ENCODE measurements around the gene PACSIN1. TPM values are rescaled to one million over a fixed set of nuclear protein-coding genes. Genes with fewer than 3 reads are reported as not detected.

PACSIN1 gene
- total RNA-seq, 1 experiment from 2014 or later, result 5.0 TPM

DNA sequence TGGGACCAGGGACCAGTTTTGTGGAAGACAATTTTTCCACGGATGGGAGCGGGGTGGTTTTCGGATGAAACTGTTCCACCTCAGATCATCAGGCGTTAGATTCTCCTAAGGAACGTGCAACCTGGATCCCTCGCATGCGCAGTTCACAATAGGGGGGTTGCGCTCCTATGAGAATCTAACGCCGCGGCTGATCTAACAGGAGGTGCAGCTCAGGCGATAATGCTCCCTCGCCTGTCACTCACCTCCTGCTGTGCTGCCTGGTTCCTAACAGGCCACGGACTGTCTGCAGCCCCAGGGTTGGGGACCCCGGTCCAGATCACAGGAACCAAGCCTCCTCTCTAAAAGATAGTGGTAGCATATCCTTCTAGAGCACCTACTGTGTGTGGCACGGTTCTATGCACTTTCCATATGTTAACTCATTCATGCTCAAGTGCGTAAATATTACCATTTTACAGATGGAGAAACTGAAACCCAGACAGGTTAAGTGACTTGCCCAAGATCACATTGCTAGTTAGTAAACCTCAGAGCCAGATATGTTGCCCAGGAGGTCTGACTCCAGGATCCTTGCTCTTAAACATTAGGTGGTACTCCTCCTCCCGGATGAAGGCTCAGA, 65.0 kb downstream of the PACSIN1 start:
- H3K27me3 ChIP-seq (ENCODE audit: insufficient read depth, low read length), result no peaks in the 10 kb centered on the region
- no peaks in the 10 kb centered on the region for H3K9me3 ChIP-seq (ENCODE audit: control insufficient read depth in 1 of 2, insufficient read depth in 1 of 2, low read depth in 1 of 2, low read length in 2 of 2)
- H3K4me1 ChIP-seq (ENCODE audit: control insufficient read depth in 1 of 2, insufficient read depth in 2 of 2, low read length in 2 of 2), result peaks cover 10 to 14% of the 10 kb centered on the region in 2 experiments; a peak in 3 of 4 replicates
- TF ChIP-seq, protein P1, sequence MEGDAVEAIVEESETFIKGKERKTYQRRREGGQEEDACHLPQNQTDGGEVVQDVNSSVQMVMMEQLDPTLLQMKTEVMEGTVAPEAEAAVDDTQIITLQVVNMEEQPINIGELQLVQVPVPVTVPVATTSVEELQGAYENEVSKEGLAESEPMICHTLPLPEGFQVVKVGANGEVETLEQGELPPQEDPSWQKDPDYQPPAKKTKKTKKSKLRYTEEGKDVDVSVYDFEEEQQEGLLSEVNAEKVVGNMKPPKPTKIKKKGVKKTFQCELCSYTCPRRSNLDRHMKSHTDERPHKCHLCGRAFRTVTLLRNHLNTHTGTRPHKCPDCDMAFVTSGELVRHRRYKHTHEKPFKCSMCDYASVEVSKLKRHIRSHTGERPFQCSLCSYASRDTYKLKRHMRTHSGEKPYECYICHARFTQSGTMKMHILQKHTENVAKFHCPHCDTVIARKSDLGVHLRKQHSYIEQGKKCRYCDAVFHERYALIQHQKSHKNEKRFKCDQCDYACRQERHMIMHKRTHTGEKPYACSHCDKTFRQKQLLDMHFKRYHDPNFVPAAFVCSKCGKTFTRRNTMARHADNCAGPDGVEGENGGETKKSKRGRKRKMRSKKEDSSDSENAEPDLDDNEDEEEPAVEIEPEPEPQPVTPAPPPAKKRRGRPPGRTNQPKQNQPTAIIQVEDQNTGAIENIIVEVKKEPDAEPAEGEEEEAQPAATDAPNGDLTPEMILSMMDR (IDR thresholded peaks at IDR 0.05 in 2 of 3, conservative IDR thresholded peaks at IDR 0.05 in 1 of 3; ENCODE audit: borderline replicate concordance in 1 of 3, insufficient read depth in 1 of 3, low read depth in 2 of 3, low read length in 2 of 3), result no peak
- TF ChIP-seq REST (IDR thresholded peaks at IDR 0.05; ENCODE audit: low read depth) (no peak), ZNF274 (IDR thresholded peaks at IDR 0.05; ENCODE audit: low read depth, low read length) (no peak), ELF1 (IDR thresholded peaks at IDR 0.05; ENCODE audit: borderline replicate concordance, low read depth) (no peak), JUND (IDR thresholded peaks at IDR 0.05) (no peak), EGR1 (IDR thresholded peaks at IDR 0.05; ENCODE audit: low read depth) (no peak), MAX (IDR thresholded peaks at IDR 0.05) (no peak), CBX3 (IDR thresholded peaks at IDR 0.05; ENCODE audit: low read depth) (no peak), ZFX (IDR thresholded peaks at IDR 0.05) (no peak), CEBPB (IDR thresholded peaks at IDR 0.05; ENCODE audit: low read depth) (no peak), YY1 (IDR thresholded peaks at IDR 0.05; ENCODE audit: extremely low read depth, insufficient replicate concordance, low read depth, low read length) (no peak), TCF7L2 (IDR thresholded peaks at IDR 0.05; ENCODE audit: borderline replicate concordance, extremely low read depth, insufficient read depth, insufficient read length) (no peak), EZH2phosphoT487 (IDR thresholded peaks at IDR 0.05; ENCODE audit: borderline replicate concordance) (no peak), SIN3A (IDR thresholded peaks at IDR 0.05; ENCODE audit: low read depth) (no peak), RAD21 (IDR thresholded peaks at IDR 0.05; ENCODE audit: low read depth) (no peak), POLR2AphosphoS5 (IDR thresholded peaks at IDR 0.05; ENCODE audit: low read depth, low read length) (no peak), POLR2A (IDR thresholded peaks at IDR 0.05; ENCODE audit: borderline replicate concordance, extremely low read depth, insufficient read depth, insufficient read length) (no peak)
- TF ChIP-seq, protein P2, sequence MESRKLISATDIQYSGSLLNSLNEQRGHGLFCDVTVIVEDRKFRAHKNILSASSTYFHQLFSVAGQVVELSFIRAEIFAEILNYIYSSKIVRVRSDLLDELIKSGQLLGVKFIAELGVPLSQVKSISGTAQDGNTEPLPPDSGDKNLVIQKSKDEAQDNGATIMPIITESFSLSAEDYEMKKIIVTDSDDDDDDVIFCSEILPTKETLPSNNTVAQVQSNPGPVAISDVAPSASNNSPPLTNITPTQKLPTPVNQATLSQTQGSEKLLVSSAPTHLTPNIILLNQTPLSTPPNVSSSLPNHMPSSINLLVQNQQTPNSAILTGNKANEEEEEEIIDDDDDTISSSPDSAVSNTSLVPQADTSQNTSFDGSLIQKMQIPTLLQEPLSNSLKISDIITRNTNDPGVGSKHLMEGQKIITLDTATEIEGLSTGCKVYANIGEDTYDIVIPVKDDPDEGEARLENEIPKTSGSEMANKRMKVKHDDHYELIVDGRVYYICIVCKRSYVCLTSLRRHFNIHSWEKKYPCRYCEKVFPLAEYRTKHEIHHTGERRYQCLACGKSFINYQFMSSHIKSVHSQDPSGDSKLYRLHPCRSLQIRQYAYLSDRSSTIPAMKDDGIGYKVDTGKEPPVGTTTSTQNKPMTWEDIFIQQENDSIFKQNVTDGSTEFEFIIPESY (IDR thresholded peaks at IDR 0.05; ENCODE audit: extremely low read depth, insufficient replicate concordance, low read length), result no peak
- TF ChIP-seq, protein P3, sequence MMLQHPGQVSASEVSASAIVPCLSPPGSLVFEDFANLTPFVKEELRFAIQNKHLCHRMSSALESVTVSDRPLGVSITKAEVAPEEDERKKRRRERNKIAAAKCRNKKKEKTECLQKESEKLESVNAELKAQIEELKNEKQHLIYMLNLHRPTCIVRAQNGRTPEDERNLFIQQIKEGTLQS (IDR thresholded peaks at IDR 0.05), result no peak
- H2AFZ ChIP-seq (ENCODE audit: low read depth, low read length, poor library complexity, severe bottlenecking), result no peak overlapping the region
- H3K79me2 ChIP-seq (ENCODE audit: insufficient read depth, low read length), result no peaks in the 10 kb centered on the region
- H3K36me3 ChIP-seq (ENCODE audit: control insufficient read depth in 1 of 2, insufficient read depth in 2 of 2, low read length in 2 of 2), result no peaks in the 10 kb centered on the region
- ChIA-PET RAD21 (ENCODE audit: low non-redundant PET in 1 of 2, low total read pairs in 2 of 2, uncharacterized antibody in 2 of 2, unreplicated experiment in 2 of 2) (no interaction called here), POLR2A (no interaction called here), CTCF (no interaction called here)
- H3K9ac ChIP-seq (ENCODE audit: low read length), result no peak overlapping the region
- no peaks in the 10 kb centered on the region for H3K9me2 ChIP-seq (ENCODE audit: insufficient read depth)
- DNase-seq (ENCODE audit: low read depth, low spot score) (no peak), ATAC-seq (no peak)
- no peak overlapping the region for H3K27ac ChIP-seq (ENCODE audit: low read depth, low read length)
- H3K4me3 ChIP-seq (replicated peaks in 1 of 2; ENCODE audit: low read depth in 1 of 2, low read length in 2 of 2), result no peak overlapping the region
- intact Hi-C loops (cut with micrococcal nuclease), result no loop called here
- no peak overlapping the region for H3K4me2 ChIP-seq (ENCODE audit: low read length)
- no peaks in the 10 kb centered on the region for H4K20me1 ChIP-seq (ENCODE audit: insufficient read depth)
- BruUV-seq (replicated peaks), result no TSS peak
